Breast epithelium (tissue), 4 donors: ENCODE results near the gene DNM3. TPM values are rescaled to one million over a fixed set of nuclear protein-coding genes. Genes with fewer than 3 reads are reported as not detected.
"Not testable (repeated sequence)": the region's sequence is repeated elsewhere in the genome, so short reads cannot be mapped to it uniquely, and the experiment has no call there.

ENCODE experiments used
- DNase-seq, 2 donors: peaks; one replicate each; pipeline ENCODE4 v3.0.0-alpha.2; 2019; ENCODE audit warnings: low spot score in 2 of 2
- H3K27ac ChIP-seq, 2 donors: fragments of 200-600 bp; sonication (generic) in 1 of 2; one replicate each; pipeline ENCODE4 v1.5.1; 2016 to 2019; ENCODE audit warnings: mild to moderate bottlenecking in 1 of 2
- H3K27me3 ChIP-seq, 2 donors: fragments of 200-600 bp; sonication (generic) in 1 of 2; one replicate each; pipeline versions ENCODE4 v1.5.1 to v1.6.0; 2017 to 2019; ENCODE audit warnings: control low read depth in 1 of 2, mild to moderate bottlenecking in 1 of 2
- H3K36me3 ChIP-seq: fragments of 200-600 bp; one replicate; pipeline ENCODE4 v1.5.1; 2019
- H3K4me1 ChIP-seq, 2 donors: fragments of 200-600 bp; sonication (generic); one replicate each; pipeline ENCODE4 v1.5.1; 2016 to 2019; ENCODE audit warnings: control low read depth in 1 of 2
- H3K4me3 ChIP-seq, 3 donors: fragments of 200-600 bp; sonication (generic); 1 replicate in 2 of 3; 2 replicates in 1 of 3; pipeline ENCODE4 v1.5.1; 2016 to 2019; ENCODE audit warnings: mild to moderate bottlenecking in 3 of 3, moderate library complexity in 2 of 3
- H3K9me3 ChIP-seq, 2 donors: fragments of 200-600 bp; sonication (generic) in 1 of 2; one replicate each; pipeline ENCODE4 v1.5.1; 2016 to 2019; ENCODE audit warnings: control low read depth in 1 of 2
- POLR2A ChIP-seq: fragments of 450-650 bp; IDR thresholded peaks from one replicate; pipeline ENCODE4 v1.6.1; 2016; ENCODE audit warnings: antibody characterized with exemption, mild to moderate bottlenecking, moderate library complexity
- POLR2AphosphoS5 ChIP-seq, 3 donors: sonication (generic); formaldehyde crosslinking; IDR thresholded peaks; one replicate each; pipeline ENCODE4 v1.6.1; 2017; ENCODE audit warnings: antibody characterized with exemption in 3 of 3
- intact Hi-C: fragments of 100-400 bp; cut with DNase I; formaldehyde crosslinking; loops from one replicate; pipeline ENCODE4 v1.15.1; 2023; ENCODE audit warnings: low total_unique reads
- total RNA-seq, 3 donors: library from RNA; depleted of rRNA; stranded (reverse); fragments of >200 nt; gene quantifications; one replicate each; pipeline ENCODE4 v1.1.0, GENCODE V29; 2016
- TF ChIP-seq, protein P1 (sequence below), 3 donors: fragments of 450-650 bp; IDR thresholded peaks; one replicate each; pipeline ENCODE4 v1.5.1; 2016 to 2017; ENCODE audit warnings: antibody characterized with exemption in 3 of 3, mild to moderate bottlenecking in 3 of 3, moderate library complexity in 3 of 3

DNM3 gene
- total RNA-seq, 3 donors from 2014 or later, result 5.1 to 7.5 (median 6.6) TPM

GRCh38 chr1:172071746-172072145 lies 230.4 kb downstream of the DNM3 start:
- intact Hi-C loops, result no loop called here
- no peak overlapping the region for H3K4me3 ChIP-seq
- H3K9me3 ChIP-seq, result no peaks in the 10 kb centered on the region
- H3K27ac ChIP-seq, result no peak overlapping the region
- H3K27me3 ChIP-seq, result no peaks in the 10 kb centered on the region
- no peaks in the 10 kb centered on the region for H3K4me1 ChIP-seq
- DNase-seq, result no peak
- TF ChIP-seq, protein P1, sequence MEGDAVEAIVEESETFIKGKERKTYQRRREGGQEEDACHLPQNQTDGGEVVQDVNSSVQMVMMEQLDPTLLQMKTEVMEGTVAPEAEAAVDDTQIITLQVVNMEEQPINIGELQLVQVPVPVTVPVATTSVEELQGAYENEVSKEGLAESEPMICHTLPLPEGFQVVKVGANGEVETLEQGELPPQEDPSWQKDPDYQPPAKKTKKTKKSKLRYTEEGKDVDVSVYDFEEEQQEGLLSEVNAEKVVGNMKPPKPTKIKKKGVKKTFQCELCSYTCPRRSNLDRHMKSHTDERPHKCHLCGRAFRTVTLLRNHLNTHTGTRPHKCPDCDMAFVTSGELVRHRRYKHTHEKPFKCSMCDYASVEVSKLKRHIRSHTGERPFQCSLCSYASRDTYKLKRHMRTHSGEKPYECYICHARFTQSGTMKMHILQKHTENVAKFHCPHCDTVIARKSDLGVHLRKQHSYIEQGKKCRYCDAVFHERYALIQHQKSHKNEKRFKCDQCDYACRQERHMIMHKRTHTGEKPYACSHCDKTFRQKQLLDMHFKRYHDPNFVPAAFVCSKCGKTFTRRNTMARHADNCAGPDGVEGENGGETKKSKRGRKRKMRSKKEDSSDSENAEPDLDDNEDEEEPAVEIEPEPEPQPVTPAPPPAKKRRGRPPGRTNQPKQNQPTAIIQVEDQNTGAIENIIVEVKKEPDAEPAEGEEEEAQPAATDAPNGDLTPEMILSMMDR (IDR thresholded peaks at IDR 0.05), result no peak
- TF ChIP-seq POLR2AphosphoS5 (IDR thresholded peaks at IDR 0.05), result no peak
- TF ChIP-seq POLR2A, result no peak
- H3K36me3 ChIP-seq, result no peaks in the 10 kb centered on the region

DNA sequence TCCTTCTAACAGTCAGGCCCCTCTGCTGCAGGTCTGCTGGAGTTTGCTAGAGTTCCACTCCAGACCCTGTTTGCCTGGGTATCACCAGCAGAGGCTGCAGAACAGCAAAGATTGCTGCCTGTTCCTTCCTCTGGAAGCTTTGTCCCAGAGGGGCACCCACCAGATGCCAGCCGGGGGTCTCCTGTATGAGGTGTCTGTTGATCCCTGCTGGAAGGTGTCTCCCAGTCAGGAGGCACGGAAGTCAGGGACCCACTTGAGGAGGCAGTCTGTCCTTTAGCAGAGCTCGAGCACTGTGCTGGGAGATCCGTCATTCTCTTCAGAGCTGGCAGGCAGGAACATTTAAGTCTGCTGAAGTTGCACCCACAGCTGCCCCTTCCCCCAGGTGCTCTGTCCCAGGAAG lies 238.6 kb downstream of the DNM3 start:
- H3K27ac ChIP-seq, H3K4me3 ChIP-seq, intact Hi-C loops, DNase-seq, H3K9me3 ChIP-seq, H3K4me1 ChIP-seq, H3K27me3 ChIP-seq, H3K36me3 ChIP-seq: not testable (repeated sequence)

DNA sequence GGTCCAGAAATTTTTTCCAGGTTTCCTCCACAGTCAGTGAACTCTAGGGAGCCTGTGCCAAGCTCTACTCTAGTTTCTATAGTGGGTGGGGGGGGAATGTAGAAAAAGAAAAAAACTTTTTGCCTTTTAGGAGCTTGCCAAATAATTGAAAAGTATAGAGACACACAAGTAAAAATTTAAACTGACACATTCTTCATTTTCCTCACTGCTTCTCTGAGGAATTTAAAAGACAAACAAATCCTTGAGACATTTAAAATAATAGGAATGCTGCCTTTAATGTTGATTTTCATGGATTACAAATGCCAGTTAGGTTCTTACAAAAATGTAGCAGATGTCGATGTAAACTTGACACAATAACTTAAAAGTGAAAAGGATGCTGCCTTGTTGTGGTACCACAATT lies 241.9 kb downstream of the DNM3 start:
- intact Hi-C loops, result no loop called here
- no peaks in the 10 kb centered on the region for H3K9me3 ChIP-seq
- no peak overlapping the region for H3K4me3 ChIP-seq
- TF ChIP-seq POLR2A (no peak), POLR2AphosphoS5 (IDR thresholded peaks at IDR 0.05) (no peak)
- TF ChIP-seq, protein P1 (IDR thresholded peaks at IDR 0.05), result no peak
- no peaks in the 10 kb centered on the region for H3K4me1 ChIP-seq
- no peak overlapping the region for H3K27ac ChIP-seq
- no peaks in the 10 kb centered on the region for H3K27me3 ChIP-seq
- no peak for DNase-seq
- no peaks in the 10 kb centered on the region for H3K36me3 ChIP-seq

DNA sequence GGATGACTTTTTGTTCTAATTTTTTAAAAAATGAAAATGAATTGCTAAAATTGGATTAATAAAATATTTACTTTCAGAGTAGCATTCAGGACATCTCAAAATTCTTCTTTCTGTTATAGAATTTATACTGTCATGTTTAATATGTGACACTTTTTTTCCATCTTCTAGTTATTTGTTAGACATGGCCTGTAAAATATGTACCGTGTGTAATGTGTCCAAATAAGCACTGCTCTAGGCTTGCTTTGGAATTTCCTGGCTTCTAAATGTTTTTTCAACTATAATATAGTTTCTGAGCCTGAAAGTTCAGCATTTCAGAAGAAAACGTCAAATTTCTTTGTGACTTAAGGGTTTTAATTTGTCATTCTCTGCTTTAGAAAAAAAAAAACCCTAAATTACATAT lies 243.6 kb downstream of the DNM3 start:
- no peaks in the 10 kb centered on the region for H3K9me3 ChIP-seq
- H3K4me3 ChIP-seq, result no peak overlapping the region
- no peak for DNase-seq
- H3K27me3 ChIP-seq, result no peaks in the 10 kb centered on the region
- H3K4me1 ChIP-seq, result no peaks in the 10 kb centered on the region
- no peak overlapping the region for H3K27ac ChIP-seq
- intact Hi-C loops, result no loop called here
- no peak for TF ChIP-seq POLR2AphosphoS5 (IDR thresholded peaks at IDR 0.05)
- no peak for TF ChIP-seq POLR2A
- TF ChIP-seq, protein P1 (IDR thresholded peaks at IDR 0.05), result no peak
- H3K36me3 ChIP-seq, result no peaks in the 10 kb centered on the region

DNA sequence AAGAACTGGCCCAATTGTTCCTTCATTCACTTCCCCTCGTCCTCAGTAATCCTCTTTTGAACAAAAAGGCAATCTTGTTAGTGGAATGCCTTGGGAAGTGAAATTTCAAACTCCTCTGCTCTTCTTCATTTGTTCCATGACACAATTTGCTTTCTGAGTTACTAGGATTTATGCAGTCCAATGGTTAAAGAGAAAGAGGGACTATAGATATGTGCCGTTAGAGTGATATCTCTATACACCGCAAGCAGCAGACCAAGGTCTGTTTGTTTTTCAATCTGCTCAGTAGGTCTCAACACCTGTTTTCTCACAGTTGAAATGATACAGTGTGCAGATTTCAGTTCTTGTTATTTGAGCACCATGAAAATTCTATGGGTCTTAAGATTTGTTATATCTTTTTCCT lies 244.0 kb downstream of the DNM3 start:
- H3K27ac ChIP-seq, result no peak overlapping the region
- DNase-seq, result no peak
- H3K4me3 ChIP-seq, result no peak overlapping the region
- H3K36me3 ChIP-seq, result no peaks in the 10 kb centered on the region
- intact Hi-C loops, result no loop called here
- no peaks in the 10 kb centered on the region for H3K9me3 ChIP-seq
- no peak for TF ChIP-seq POLR2AphosphoS5 (IDR thresholded peaks at IDR 0.05)
- TF ChIP-seq, protein P1 (IDR thresholded peaks at IDR 0.05), result no peak
- no peaks in the 10 kb centered on the region for H3K4me1 ChIP-seq
- no peaks in the 10 kb centered on the region for H3K27me3 ChIP-seq

- Histone ChIP-seq H3K27ac (no peak overlapping the region), H3K4me1 (no peaks in the 10 kb centered on the region), H3K27me3 (no peaks in the 10 kb centered on the region), H3K4me3 (no peak overlapping the region), H3K9me3 (no peaks in the 10 kb centered on the region), H3K36me3 (no peaks in the 10 kb centered on the region)
- DNase-seq, result no peak
- TF ChIP-seq, protein P1 (IDR thresholded peaks at IDR 0.05), result no peak
- TF ChIP-seq POLR2A, result no peak
- TF ChIP-seq POLR2AphosphoS5 (IDR thresholded peaks at IDR 0.05), result no peak
- intact Hi-C loops, result no loop called here
These were observed 244.8 kb downstream of the DNM3 start for GRCh38 chr1:172086137-172086536.
